Measurements from ENCODE around the gene LRRIQ1.

DNA sequence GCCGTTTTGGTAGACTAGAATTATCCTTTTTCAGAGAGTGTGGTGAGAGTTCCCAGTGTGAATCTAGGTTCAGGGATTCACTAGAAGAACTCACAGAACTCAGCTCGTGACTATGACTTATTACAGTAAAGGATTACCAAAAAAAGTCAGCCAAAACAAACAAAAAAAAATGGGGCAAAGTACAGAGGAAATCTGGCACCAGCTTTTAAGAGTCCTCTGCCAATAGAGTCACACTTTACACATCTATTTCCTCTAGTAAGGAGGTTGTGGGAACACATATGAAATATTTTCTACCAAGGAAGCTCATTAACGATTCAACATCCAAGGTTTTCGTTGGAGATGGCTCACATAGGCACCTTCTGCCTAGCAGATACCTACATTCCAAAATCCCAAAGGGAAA lies 28.3 kb upstream of the LRRIQ1 start:
- TF ChIP-seq, protein P1, sequence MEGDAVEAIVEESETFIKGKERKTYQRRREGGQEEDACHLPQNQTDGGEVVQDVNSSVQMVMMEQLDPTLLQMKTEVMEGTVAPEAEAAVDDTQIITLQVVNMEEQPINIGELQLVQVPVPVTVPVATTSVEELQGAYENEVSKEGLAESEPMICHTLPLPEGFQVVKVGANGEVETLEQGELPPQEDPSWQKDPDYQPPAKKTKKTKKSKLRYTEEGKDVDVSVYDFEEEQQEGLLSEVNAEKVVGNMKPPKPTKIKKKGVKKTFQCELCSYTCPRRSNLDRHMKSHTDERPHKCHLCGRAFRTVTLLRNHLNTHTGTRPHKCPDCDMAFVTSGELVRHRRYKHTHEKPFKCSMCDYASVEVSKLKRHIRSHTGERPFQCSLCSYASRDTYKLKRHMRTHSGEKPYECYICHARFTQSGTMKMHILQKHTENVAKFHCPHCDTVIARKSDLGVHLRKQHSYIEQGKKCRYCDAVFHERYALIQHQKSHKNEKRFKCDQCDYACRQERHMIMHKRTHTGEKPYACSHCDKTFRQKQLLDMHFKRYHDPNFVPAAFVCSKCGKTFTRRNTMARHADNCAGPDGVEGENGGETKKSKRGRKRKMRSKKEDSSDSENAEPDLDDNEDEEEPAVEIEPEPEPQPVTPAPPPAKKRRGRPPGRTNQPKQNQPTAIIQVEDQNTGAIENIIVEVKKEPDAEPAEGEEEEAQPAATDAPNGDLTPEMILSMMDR (IDR thresholded peaks at IDR 0.05; ENCODE audit: low read depth, low read length, poor library complexity, severe bottlenecking), result no peak
- TF ChIP-seq EZH2phosphoT487 (IDR thresholded peaks at IDR 0.05; ENCODE audit: borderline replicate concordance, low read length), result no peak
